ENCODE data around the gene MSX2.

- TF ChIP-seq RCOR1 (IDR thresholded peaks at IDR 0.05; ENCODE audit: borderline replicate concordance in 1 of 2, low read depth in 2 of 2, low read length in 2 of 2) (no peak), CGGBP1 (CRISPR knock-in tag; IDR thresholded peaks at IDR 0.05) (no peak), POLR2A (conservative IDR thresholded peaks at IDR 0.05) (no peak), ZNF274 (IDR thresholded peaks at IDR 0.05; ENCODE audit: borderline replicate concordance, low read depth, low read length) (no peak)
Measured at GRCh38 chr5:174750711-174751110, 26.3 kb downstream of the MSX2 start.
